SHP77 treated with DMSO at 0.1 percent for 48 hours (cell line): ENCODE results near the gene KCNMA1.

ENCODE experiments used
- DNase-seq: peaks from one replicate; lab custom pipeline; 2025; lab: John Stamatoyannopoulos, UW

KCNMA1 gene

DNA sequence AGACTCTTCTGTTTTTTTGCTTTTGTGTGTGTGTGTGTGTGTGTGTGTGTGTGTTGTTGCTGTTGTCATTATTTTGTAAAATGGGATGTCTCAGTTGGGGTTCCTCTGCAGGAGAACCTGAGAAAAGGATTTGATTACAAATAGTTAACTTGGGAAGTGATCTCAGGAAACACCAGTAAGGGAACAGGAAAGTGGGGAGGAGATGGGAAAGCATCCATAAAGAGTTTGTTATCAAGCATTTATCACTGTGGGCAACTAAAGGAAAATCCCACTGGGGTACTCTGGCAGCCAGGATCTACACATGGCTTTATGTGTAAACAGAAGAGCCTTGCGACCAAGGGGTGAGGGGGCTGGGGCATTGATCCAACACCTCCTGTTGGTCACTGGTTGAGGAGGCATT, 485.4 kb downstream of the KCNMA1 start:
- DNase-seq: no peak

DNA sequence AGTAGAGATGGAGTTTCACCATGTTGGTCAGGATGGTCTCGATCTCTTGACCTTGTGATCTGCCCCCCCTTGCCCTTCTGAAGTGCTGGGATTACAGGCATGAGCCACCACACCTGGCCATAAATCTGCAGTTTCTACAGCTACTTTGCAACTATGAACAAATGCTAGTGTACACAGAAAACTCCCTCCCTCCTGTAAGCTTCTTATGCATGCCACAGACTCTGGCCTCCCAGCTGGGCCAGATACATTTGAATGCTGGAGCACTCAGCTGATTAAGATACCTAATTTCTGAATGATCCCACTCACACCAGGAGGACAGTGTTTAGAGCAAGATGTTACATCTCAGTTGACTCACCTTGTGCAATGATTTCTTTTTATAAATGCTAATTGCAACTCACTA, 486.2 kb downstream of the KCNMA1 start:
- no peak for DNase-seq

- no peak for DNase-seq
Observed at GRCh38 chr10:77149706-77150105, 487.9 kb downstream of the KCNMA1 start.

- no peak for DNase-seq
Observed at GRCh38 chr10:77149001-77149400, 488.6 kb downstream of the KCNMA1 start.

DNA sequence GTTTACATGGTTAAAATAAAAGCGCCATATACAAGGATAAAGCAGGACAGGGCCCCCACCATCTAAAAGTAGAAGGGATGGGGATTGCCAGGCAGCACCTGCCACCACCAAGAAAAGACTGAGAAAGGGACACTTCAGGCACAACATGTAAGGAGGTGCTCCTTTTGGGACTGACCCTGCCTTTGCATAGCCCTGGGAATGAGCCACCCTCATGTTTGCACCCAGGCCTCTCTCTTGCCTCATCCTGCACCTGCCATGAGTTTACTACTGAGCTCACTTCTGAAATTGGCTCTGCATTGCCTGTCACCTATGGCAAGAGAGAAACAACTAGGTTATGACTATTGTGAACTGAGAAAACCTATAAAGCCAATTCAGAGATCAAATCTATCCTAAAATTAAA, 489.7 kb downstream of the KCNMA1 start:
- DNase-seq: no peak

DNA sequence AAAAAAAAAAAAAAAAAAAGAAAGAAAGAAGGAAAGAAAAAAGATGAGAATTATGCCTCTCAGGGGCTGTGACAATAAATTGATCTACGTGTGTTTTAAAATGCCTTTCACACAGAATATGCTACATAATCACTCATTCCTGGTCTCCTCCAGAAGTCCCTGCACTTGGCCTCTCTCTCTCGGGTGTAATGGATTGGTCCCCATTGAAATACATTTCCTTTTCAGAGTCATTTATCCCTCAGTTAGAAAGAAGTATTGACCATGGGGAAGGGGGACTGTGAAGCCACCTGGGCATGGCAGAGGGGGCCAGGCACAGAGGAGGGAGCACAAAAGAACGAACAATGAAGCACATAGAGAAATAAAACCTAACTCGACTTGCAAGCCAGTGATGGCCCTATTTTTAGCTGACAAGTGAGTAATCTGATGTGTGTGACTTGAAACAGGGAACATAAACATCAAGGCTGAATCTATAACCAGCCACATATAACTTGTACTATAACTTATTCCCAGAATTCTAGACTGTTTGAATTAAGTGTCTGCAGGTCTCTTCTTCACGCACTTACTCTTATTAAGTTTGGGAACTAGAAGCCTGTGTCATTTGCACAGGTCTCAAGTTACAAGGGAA, 490.8 kb downstream of the KCNMA1 start:
- no peak for DNase-seq

GRCh38 chr10:77144656-77145055, 493.0 kb downstream of the KCNMA1 start:
- no peak for DNase-seq

DNA sequence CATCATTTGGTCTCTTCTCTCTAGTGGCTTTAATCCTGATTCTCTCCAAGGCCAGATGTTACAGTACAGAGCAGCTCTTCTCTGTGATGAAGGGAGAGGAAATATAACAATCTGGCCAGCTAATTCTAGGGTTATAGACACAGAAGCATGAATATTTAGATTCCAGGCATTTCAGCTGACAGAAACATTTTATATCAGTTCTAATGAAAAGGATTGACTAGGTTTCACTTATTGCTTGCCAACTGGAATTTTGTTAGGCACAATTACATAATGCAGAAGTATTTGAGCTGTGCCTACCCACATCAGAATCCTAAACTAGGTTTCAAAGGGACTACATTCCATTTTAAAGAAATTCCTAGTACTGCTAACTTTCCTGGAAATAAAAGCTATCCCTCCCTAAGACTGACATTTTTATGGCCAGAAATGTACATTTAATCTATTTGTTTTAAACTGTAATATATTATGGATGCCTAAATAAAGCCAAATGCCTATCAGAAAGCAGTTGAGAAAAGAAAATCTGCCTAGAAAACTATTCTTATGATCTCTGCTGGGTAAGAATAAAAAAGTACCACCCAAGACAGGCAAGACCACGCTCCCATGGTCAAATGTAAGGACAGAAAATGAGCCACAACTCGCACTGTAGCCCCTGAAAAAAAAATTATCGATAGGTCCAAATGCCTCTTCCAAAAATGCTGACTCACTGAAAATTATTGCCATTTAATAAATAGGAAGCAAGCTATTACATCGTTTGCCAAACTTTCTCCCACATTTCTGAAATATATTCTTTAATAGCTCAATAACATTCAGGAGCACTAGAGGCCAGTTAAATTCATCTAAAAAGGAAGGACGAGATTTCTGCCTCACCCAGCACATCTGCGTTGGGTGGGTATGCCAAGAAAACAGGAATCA, 498.1 kb downstream of the KCNMA1 start:
- DNase-seq: no peak

DNA sequence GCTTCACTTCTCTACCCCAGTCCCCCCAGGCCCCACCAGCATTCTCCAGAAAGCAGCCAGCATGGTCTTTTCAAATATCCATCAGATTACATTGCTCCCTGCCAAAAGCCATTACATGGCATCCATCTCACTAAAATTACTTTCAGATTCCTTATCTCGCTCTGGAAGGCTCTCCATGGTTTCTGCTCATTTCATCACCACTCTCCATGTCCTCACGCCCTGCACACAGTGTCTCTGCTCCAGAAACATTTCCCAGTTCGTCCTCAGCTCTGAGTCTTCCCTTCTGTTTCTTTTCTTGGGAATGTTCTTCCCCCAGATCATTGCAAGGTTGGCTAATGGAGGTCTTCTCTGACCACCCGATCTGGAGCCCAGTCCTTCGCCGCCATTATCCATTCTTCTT, 499.1 kb downstream of the KCNMA1 start:
- DNase-seq: peak; percentile 40

GRCh38 chr10:77135555-77135954, 502.1 kb downstream of the KCNMA1 start:
- DNase-seq: no peak

GRCh38 chr10:77131214-77131613, 506.4 kb downstream of the KCNMA1 start:
- DNase-seq: no peak

DNA sequence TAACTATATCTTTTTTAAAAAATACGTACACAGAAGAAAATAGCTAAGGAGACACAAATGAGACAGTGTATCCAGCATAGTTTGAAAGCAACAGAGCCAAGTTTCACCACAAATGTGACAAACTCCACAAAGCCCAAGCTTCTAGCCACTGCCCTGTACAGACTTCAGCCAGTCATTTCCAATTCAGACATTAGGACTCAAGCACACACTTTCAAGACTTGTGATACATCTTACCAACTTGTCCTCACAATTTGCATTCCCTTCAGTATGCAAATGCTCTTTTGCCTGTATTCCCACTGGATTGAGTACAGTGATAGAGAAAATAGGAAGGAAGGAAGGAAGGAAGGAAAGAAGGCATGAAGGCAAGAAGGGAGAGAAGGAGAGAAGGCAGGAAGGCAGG, 510.4 kb downstream of the KCNMA1 start:
- DNase-seq: no peak

- DNase-seq: no peak
Observed at GRCh38 chr10:77125231-77125630, 512.4 kb downstream of the KCNMA1 start.

- no peak for DNase-seq
Observed at GRCh38 chr10:77123330-77123729, 514.3 kb downstream of the KCNMA1 start.

- DNase-seq: no peak
Observed at GRCh38 chr10:77121829-77122228, 515.8 kb downstream of the KCNMA1 start.

GRCh38 chr10:77120666-77121376, 516.8 kb downstream of the KCNMA1 start:
- no peak for DNase-seq

DNA sequence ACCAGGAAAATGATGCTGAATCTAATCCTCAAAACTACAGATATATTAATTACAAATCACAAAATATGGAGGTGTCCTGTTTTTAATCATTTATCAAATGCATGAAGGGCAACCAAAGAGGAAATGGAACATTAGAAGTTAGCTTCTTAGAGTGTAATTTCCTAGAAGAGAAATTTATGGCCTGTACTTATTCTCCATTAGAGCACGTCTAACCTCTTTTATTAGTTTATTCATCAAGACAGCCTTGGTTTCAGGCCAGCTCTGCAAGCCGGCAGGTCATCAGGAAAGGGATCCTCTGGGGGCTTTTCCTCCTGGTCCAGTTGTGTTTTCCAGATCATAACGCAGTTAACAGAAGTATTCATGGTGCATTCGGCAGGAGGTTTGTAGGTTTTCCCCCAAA, 517.6 kb downstream of the KCNMA1 start:
- no peak for DNase-seq

DNA sequence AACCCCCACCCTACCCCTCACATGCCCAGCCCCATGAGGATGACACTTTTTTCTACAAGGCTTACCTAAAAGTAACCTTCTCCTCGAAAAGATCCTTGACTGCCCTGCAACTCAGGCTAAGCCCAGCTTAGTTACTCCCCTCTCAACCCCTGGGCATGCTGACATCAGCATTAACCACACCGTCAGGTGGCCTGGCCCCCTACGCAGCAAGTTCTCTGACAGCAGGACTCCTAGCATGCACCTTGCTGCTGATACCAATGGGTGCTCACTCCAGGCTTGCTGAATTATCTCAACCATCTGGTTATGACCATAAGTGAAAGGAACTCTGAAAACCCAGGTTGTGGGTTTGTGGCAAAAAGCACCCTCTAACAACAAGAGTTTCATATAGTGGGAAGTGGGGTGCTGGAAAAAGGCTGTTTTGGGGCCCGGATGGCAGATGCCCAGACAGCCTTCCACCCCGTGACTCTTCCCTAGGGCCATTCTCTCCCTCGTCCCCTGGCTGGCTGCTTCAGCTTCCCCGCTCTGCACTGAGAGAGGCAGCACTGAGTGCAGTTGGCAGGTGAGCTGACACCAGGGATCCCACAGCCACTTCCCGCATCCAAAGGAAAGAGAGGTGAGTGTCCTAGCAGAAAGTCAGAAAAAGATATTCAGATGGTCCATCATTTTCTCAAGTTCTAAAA, 518.9 kb downstream of the KCNMA1 start:
- DNase-seq: no peak

DNA sequence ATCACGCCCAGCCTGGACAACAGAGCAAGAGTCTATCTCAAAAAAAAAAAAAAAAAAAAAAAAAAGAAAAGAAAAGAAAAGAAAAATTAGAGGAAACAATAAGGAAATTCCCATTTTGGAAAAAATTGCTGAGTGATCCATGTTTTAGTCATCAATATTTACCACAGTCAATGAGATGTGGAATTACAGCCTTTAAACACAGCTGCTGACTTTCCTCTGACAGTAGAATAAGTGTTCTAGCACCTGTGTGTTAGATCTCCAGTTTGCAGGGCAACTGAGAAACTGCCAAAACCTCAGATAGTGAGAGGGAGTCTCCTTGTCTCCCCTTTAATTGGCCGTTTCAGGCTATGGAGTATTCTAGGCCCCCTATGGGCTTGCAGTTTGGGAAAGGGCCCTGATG, 520.1 kb downstream of the KCNMA1 start:
- no peak for DNase-seq

DNA sequence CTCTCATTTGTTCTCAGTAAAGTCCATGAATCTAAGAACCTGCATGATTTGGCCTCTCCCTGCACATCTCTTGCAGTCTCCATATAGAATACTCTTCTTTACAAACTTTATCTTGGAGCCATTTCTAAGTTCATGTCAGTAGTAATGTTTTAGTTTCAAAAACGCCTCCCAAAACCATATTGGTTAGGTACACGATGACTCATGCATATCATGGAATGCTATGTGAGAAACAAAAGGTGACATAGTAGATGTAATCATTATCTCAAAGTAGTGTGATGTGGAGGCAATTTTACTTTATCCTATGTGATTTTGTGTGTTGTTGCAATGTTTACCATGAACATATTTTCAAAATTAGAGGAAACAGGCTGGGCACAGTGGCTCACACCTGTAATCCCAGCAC, 520.7 kb downstream of the KCNMA1 start:
- DNase-seq: no peak

DNA sequence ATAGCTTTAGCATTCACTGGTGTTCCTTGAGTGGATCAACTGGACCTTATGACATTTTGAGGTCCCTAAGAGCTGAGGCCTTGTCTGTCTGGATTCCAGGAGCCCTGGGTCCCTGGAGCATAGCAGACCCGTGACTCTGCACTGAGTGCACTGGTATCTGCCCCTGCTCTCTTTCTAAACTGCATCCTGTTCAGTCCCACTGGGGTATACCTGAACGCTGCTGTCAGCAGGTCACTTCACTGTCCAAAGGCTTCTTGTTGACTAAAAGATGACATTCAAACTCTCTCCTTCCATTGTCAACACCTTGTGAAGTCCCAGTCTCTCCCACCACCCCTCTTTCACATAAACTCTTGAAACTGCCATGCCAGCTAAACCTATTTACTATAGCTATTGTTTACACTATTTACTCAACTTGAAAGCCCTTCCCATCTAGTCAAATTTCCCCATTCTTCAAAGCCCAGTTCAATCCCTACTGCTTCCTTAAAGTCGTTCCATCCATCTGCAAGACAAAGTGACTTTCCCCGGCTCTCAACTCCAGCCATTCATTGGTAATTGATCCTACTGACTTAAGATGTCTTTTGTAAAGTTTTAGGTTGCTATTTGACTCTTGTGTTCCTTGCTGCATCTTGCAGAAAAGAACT, 523.3 kb downstream of the KCNMA1 start:
- DNase-seq: no peak
